Measurements from ENCODE around the gene KRTAP10-1. TPM values are rescaled to one million over a fixed set of nuclear protein-coding genes. Genes with fewer than 3 reads are reported as not detected.
A peak's percentile ranks its signal among the peaks of the same experiment; 100 is the strongest.

Gene KRTAP10-1
- total and polyA plus RNA-seq, 9 of the 15 experiments (the other 6 are each of a cell fraction or from before 2014, with no cell fraction given): not detected

DNA sequence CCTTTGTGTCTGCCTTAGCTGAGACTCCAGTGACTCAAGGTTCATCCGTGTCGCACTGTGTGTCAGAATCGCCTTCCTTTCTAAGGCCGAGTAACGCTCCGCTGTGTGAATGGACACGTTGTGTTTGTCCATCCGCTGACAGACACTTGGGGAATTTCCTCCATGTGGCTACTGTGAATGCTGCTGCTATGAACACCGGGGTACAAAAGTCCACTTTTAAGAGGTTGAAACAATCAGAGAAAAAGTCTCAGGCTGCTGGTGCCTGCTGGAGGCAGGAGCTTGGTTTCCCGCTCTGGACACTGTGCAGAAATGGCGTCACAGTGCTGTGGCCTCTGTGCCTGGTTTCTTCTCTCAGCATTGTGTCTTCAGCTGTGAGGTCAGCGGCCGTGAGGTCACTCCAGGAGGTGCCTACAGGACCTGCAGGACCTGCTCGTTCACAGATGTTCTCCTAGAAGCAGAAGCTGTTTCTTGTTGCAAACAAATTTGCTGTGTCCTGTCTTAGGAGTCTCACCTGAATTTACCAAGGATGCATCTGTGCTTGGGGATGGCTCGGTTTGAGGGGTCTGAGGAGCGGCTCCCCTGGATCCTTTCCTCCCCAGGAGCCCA lies 34.2 kb downstream of the KRTAP10-1 start (continued):
- TF ChIP-seq PHF8 (IDR thresholded peaks at IDR 0.05; ENCODE audit: borderline replicate concordance, low read length) (no peak), CREM (IDR thresholded peaks at IDR 0.05; ENCODE audit: low read depth) (0 out of 2 replicates have a peak, but pooled peaks have one; percentile 7)

DNA sequence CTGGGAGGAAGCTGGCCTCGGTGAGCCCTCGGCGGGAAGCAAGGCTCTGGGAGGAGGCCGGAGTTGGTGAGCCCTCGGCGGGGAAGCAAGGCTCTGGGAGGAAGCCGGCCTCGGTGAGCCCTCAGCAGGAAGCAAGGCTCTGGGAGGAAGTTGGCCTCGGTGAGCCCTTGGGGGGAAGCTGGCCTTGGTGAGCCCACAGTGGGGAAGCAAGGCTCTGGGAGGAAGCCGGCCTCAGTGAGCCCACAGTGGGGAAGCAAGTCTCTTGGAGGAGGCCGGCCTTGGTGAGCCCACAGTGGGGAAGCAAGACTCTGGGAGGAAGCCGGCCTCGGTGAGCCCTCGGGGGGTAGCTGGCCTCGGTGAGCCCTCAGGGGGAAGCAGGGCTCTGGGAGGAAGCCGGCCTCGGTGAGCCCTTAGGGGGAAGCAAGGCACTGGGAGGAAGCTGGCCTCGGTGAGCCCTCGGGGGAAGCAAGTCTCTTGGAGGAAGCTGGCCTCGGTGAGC lies 36.0 kb downstream of the KRTAP10-1 start:
- FAIRE-seq (no peak), DNase-seq (ENCODE audit: extremely low read depth in 1 of 4, low spot score in 3 of 4) (no peak), ATAC-seq (no peak)
- H3K4me1 ChIP-seq (replicated peaks in 1 of 2; ENCODE audit: control insufficient read depth in 2 of 2, insufficient read depth in 2 of 2, low read length in 2 of 2): peaks cover 0 to 37% of the 10 kb centered on the region in 2 experiments; a peak in 2 of 5 replicates
- H3K9me1 ChIP-seq (ENCODE audit: control insufficient read depth, insufficient read depth, low read length): no peaks in the 10 kb centered on the region
- intact Hi-C loops (cut with micrococcal nuclease) (no loop called here), in situ Hi-C loops (cut with MboI) (loop anchor here (10.0 kb wide), 1 partner anchor 431 kb away; no protein-coding TSS in a partner anchor)
- 3% methylated on average over 20 of the region's 20 CpGs for whole genome bisulfite sequencing (ENCODE audit: insufficient coverage, low coverage, missing lambda C conversion rate)
- no peak overlapping the region for H2AFZ ChIP-seq (ENCODE audit: low read depth, low read length)
- H3K4me3 ChIP-seq: no peak overlapping the region
- H3K79me2 ChIP-seq (ENCODE audit: control insufficient read depth, insufficient read depth, low read length): no peaks in the 10 kb centered on the region
- no peak overlapping the region for H3K27ac ChIP-seq (ENCODE audit: extremely low read depth, low read depth, low read length)
- H3K9me3 ChIP-seq (replicated peaks; ENCODE audit: control insufficient read depth, insufficient read depth, low read depth, low read length): no peaks in the 10 kb centered on the region
- CTCF ChIA-PET (ENCODE audit: low intra/inter-chr PET ratio): interaction anchor here (0.6 kb wide), 1 partner anchor 238 kb away, joined by 3 read pairs; no protein-coding TSS in a partner anchor
- BruUV-seq (replicated peaks): no TSS peak
- TF ChIP-seq GATAD2B (IDR thresholded peaks at IDR 0.05; ENCODE audit: borderline replicate concordance): no peak
- TF ChIP-seq ZNF232 (CRISPR knock-in tag; IDR thresholded peaks at IDR 0.05): no peak
- TF ChIP-seq HMG20B (CRISPR knock-in tag; IDR thresholded peaks at IDR 0.05): no peak
- no peak for TF ChIP-seq BACH1 (tag; IDR thresholded peaks at IDR 0.05)
- no peak for TF ChIP-seq ZKSCAN8 (CRISPR knock-in tag; IDR thresholded peaks at IDR 0.05)
- TF ChIP-seq, protein P1, sequence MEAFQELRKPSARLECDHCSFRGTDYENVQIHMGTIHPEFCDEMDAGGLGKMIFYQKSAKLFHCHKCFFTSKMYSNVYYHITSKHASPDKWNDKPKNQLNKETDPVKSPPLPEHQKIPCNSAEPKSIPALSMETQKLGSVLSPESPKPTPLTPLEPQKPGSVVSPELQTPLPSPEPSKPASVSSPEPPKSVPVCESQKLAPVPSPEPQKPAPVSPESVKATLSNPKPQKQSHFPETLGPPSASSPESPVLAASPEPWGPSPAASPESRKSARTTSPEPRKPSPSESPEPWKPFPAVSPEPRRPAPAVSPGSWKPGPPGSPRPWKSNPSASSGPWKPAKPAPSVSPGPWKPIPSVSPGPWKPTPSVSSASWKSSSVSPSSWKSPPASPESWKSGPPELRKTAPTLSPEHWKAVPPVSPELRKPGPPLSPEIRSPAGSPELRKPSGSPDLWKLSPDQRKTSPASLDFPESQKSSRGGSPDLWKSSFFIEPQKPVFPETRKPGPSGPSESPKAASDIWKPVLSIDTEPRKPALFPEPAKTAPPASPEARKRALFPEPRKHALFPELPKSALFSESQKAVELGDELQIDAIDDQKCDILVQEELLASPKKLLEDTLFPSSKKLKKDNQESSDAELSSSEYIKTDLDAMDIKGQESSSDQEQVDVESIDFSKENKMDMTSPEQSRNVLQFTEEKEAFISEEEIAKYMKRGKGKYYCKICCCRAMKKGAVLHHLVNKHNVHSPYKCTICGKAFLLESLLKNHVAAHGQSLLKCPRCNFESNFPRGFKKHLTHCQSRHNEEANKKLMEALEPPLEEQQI (IDR thresholded peaks at IDR 0.05): no peak
- TF ChIP-seq, protein P2, sequence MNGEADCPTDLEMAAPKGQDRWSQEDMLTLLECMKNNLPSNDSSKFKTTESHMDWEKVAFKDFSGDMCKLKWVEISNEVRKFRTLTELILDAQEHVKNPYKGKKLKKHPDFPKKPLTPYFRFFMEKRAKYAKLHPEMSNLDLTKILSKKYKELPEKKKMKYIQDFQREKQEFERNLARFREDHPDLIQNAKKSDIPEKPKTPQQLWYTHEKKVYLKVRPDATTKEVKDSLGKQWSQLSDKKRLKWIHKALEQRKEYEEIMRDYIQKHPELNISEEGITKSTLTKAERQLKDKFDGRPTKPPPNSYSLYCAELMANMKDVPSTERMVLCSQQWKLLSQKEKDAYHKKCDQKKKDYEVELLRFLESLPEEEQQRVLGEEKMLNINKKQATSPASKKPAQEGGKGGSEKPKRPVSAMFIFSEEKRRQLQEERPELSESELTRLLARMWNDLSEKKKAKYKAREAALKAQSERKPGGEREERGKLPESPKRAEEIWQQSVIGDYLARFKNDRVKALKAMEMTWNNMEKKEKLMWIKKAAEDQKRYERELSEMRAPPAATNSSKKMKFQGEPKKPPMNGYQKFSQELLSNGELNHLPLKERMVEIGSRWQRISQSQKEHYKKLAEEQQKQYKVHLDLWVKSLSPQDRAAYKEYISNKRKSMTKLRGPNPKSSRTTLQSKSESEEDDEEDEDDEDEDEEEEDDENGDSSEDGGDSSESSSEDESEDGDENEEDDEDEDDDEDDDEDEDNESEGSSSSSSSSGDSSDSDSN (IDR thresholded peaks at IDR 0.05; ENCODE audit: borderline replicate concordance in 1 of 2, low read depth in 2 of 2, low read length in 2 of 2): 0 out of 4 replicates have a peak, but pooled peaks of 1 of the 2 experiments have one; percentile 13
- TF ChIP-seq ETV6 (IDR thresholded peaks at IDR 0.05; ENCODE audit: borderline replicate concordance in 1 of 2, low read depth in 2 of 2, low read length in 1 of 2): no peak
- no peak for TF ChIP-seq ETV6 (CRISPR knock-in tag; IDR thresholded peaks at IDR 0.05; ENCODE audit: borderline replicate concordance)
- peaks cover 8% of the 10 kb centered on the region for H4K20me1 ChIP-seq (replicated peaks; ENCODE audit: control insufficient read depth, insufficient read depth, low read length)
- peaks cover 71 to 85% of the 10 kb centered on the region in 2 experiments for H3K27me3 ChIP-seq (ENCODE audit: control insufficient read depth in 2 of 2, insufficient read depth in 2 of 2, low read length in 2 of 2)
- H3K9ac ChIP-seq (ENCODE audit: insufficient read depth in 1 of 2, low read depth in 2 of 2, low read length in 2 of 2): no peak overlapping the region
- POLR2A ChIA-PET: no interaction called here
- no peaks in the 10 kb centered on the region for H3K36me3 ChIP-seq (ENCODE audit: control insufficient read depth, insufficient read depth, low read length)
- H3K4me2 ChIP-seq (ENCODE audit: insufficient read depth, low read length): no peak overlapping the region

Measured in K562 (cell line).